Right lobe of liver (tissue), 4 donors: ENCODE results near the gene RHCG.

Experiments used
- POLR2A ChIP-seq: fragments of 450-650 bp; IDR thresholded peaks from one replicate; pipeline ENCODE4 v1.6.1; 2017; ENCODE audit warnings: antibody characterized with exemption, mild to moderate bottlenecking
- TF ChIP-seq, protein P1 (sequence below), 4 donors: fragments of 200-600 bp in 3 of 4; fragments of 450-650 bp in 1 of 4; IDR thresholded peaks; one replicate each; pipeline versions ENCODE4 v1.5.1 to v1.8.0; 2016 to 2022; ENCODE audit warnings: antibody characterized with exemption in 4 of 4, mild to moderate bottlenecking in 2 of 4
- donor health status: DM: no; HTN: no; CAD: no.
- donor health status: DM: no; HTN: no; CAD: no.
- donor health status: DM: no; HTN: yes; CAD: no.

DNA sequence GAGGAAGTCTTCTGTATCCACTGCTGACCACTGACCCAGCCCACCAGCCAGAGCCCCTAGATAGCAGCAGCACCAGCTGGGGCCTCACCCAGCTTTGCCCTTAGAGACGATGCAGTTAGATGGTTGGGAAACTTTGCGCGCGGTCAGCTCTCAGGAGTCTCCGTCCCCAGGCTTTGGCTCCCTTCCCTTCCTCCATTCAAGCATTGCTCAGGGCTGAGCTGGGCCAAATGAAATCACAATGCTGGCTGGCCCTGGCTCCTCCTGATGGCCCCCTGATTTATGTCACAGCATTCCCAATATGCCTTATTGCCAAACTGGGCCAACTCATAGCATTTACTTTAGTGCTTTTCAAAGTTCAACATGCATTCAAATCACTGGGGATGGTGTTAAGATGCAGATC lies 34.6 kb upstream of the RHCG start:
- TF ChIP-seq, protein P1, sequence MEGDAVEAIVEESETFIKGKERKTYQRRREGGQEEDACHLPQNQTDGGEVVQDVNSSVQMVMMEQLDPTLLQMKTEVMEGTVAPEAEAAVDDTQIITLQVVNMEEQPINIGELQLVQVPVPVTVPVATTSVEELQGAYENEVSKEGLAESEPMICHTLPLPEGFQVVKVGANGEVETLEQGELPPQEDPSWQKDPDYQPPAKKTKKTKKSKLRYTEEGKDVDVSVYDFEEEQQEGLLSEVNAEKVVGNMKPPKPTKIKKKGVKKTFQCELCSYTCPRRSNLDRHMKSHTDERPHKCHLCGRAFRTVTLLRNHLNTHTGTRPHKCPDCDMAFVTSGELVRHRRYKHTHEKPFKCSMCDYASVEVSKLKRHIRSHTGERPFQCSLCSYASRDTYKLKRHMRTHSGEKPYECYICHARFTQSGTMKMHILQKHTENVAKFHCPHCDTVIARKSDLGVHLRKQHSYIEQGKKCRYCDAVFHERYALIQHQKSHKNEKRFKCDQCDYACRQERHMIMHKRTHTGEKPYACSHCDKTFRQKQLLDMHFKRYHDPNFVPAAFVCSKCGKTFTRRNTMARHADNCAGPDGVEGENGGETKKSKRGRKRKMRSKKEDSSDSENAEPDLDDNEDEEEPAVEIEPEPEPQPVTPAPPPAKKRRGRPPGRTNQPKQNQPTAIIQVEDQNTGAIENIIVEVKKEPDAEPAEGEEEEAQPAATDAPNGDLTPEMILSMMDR (IDR thresholded peaks at IDR 0.05) = no peak
- no peak for TF ChIP-seq POLR2A
